Neural cell (in vitro differentiated cells): ENCODE data around the gene ZNF446. TPM values are rescaled to one million over a fixed set of nuclear protein-coding genes. Genes with fewer than 3 reads are reported as not detected.
"Not testable (repeated sequence)": the region's sequence is repeated elsewhere in the genome, so short reads cannot be mapped to it uniquely, and the experiment has no call there.

Experiments used
- H2AFZ ChIP-seq: fragments of 200-600, 300-800 bp; sonication (generic), shearing (Covaris generic); 2 replicates; pipeline ENCODE4 v1.6.0; 2014; ENCODE audit warnings: low read depth, mild to moderate bottlenecking, antibody characterized with exemption, low read length, moderate library complexity
- H3F3A ChIP-seq: fragments of 200-600 bp; shearing (Covaris generic); 2 replicates; pipeline ENCODE4 v1.6.1; 2016; ENCODE audit warnings: mild to moderate bottlenecking, moderate library complexity, mixed read lengths, antibody characterized with exemption, low read length; ENCODE audit not compliant: insufficient read depth, poor library complexity, severe bottlenecking
- H3K27ac ChIP-seq: fragments of 200-600, 300-800 bp; sonication (generic), shearing (Covaris generic); 2 replicates; pipeline ENCODE4 v1.5.1; 2014; ENCODE audit warnings: mild to moderate bottlenecking, low read length, moderate library complexity
- H3K27me3 ChIP-seq: fragments of 300-800, 200-600 bp; sonication (generic), shearing (Covaris generic); 2 replicates; pipeline ENCODE4 v1.6.0; 2014; ENCODE audit warnings: mild to moderate bottlenecking, low read depth, low read length, moderate library complexity; ENCODE audit not compliant: insufficient read depth
- H3K36me3 ChIP-seq: fragments of 300-800, 200-600 bp; sonication (generic), shearing (Covaris generic); 2 replicates; pipeline ENCODE4 v1.5.1; 2014; ENCODE audit warnings: mild to moderate bottlenecking, antibody characterized with exemption, low read length, moderate library complexity; ENCODE audit not compliant: insufficient read depth
- H3K4me2 ChIP-seq: fragments of 300-800, 200-600 bp; sonication (generic), shearing (Covaris generic); 2 replicates; pipeline ENCODE4 v1.6.0; 2014; ENCODE audit warnings: mild to moderate bottlenecking, low read length
- H3K4me3 ChIP-seq: fragments of 300-800, 200-600 bp; sonication (generic), shearing (Covaris generic); 2 replicates; pipeline ENCODE4 v1.5.1; 2014; ENCODE audit warnings: mild to moderate bottlenecking, low read length, moderate library complexity
- H3K79me2 ChIP-seq: fragments of 200-600 bp; shearing (Covaris generic); replicated peaks from 2 replicates; pipeline ENCODE4 v1.6.0; 2014; ENCODE audit warnings: mild to moderate bottlenecking, low read length, moderate library complexity; ENCODE audit not compliant: insufficient read depth
- H3K9ac ChIP-seq: fragments of 300-800, 200-600 bp; sonication (generic), shearing (Covaris generic); 2 replicates; pipeline ENCODE4 v1.6.1; 2016; ENCODE audit warnings: mild to moderate bottlenecking, low read length, mixed read lengths
- H3K9me2 ChIP-seq: fragments of 200-600 bp; shearing (Covaris generic); 2 replicates; pipeline ENCODE4 v1.6.1; 2016; ENCODE audit warnings: mild to moderate bottlenecking, low read length, mixed read lengths; ENCODE audit not compliant: insufficient read depth
- H3K9me3 ChIP-seq: fragments of 200-600, 300-800 bp; sonication (generic), shearing (Covaris generic); 2 replicates; pipeline ENCODE4 v1.6.1; 2016; ENCODE audit warnings: mild to moderate bottlenecking, mixed run types, low read length, moderate library complexity, mixed read lengths
- H4K20me1 ChIP-seq: fragments of 200-600 bp; shearing (Covaris generic); 2 replicates; pipeline ENCODE4 v1.6.1; 2016; ENCODE audit warnings: mild to moderate bottlenecking, mixed run types; ENCODE audit not compliant: insufficient read depth
- CTCF ChIP-seq: fragments of 450-650 bp; IDR thresholded peaks from 2 replicates; pipeline ENCODE4 v1.5.1; 2014; ENCODE audit warnings: antibody characterized with exemption, mild to moderate bottlenecking, moderate library complexity; ENCODE audit not compliant: poor library complexity, severe bottlenecking
- EP300 ChIP-seq: fragments of 450-650 bp; conservative IDR thresholded peaks from 2 replicates; pipeline ENCODE4 v1.6.1; 2014; ENCODE audit warnings: antibody characterized with exemption, mild to moderate bottlenecking, moderate library complexity; ENCODE audit not compliant: poor library complexity, severe bottlenecking
- EZH2 ChIP-seq: fragments of 200-600, 300-800 bp; shearing (Covaris generic), sonication (generic); IDR thresholded peaks from 2 replicates; pipeline ENCODE4 v1.6.1; 2014; ENCODE audit warnings: antibody characterized with exemption, low read length, borderline replicate concordance, mild to moderate bottlenecking; ENCODE audit not compliant: insufficient read depth, poor library complexity, severe bottlenecking
- MXI1 ChIP-seq: fragments of 450-650 bp; conservative IDR thresholded peaks from 2 replicates; pipeline ENCODE4 v1.6.1; 2014; ENCODE audit warnings: antibody characterized with exemption, mild to moderate bottlenecking; ENCODE audit not compliant: poor library complexity, severe bottlenecking
- POLR2AphosphoS5 ChIP-seq: IDR thresholded peaks from 2 replicates; pipeline ENCODE4 v1.6.1; 2012
- RAD21 ChIP-seq: fragments of 450-650 bp; conservative IDR thresholded peaks from 2 replicates; pipeline ENCODE4 v1.6.1; 2014; ENCODE audit warnings: antibody characterized with exemption, mild to moderate bottlenecking, moderate library complexity
- REST ChIP-seq: IDR thresholded peaks from 2 replicates; pipeline ENCODE4 v1.6.1; 2012; ENCODE audit warnings: borderline replicate concordance
- SMC3 ChIP-seq: fragments of 450-650 bp; conservative IDR thresholded peaks from 2 replicates; pipeline ENCODE4 v1.6.1; 2014; ENCODE audit warnings: antibody characterized with exemption, mild to moderate bottlenecking, moderate library complexity; ENCODE audit not compliant: poor library complexity
- TAF1 ChIP-seq: IDR thresholded peaks from 2 replicates; pipeline ENCODE4 v1.6.1; 2012; ENCODE audit warnings: low read depth
- polyA plus RNA-seq: library from polyadenylated mRNA; depleted of rRNA; stranded (reverse); fragments of >200 nt; gene quantifications from 2 replicates; pipeline ENCODE4 v1.2.3, GENCODE V29; 2014

Gene ZNF446
- polyA plus RNA-seq, 1 donor from 2014 or later = 18.2 TPM

GRCh38 chr19:58500242-58500641, 24.1 kb downstream of the ZNF446 start:
- H3F3A ChIP-seq = no peaks in the 10 kb centered on the region
- H4K20me1 ChIP-seq = no peaks in the 10 kb centered on the region
- H3K9ac ChIP-seq = no peak overlapping the region
- no peak overlapping the region for H2AFZ ChIP-seq
- no peaks in the 10 kb centered on the region for H3K36me3 ChIP-seq
- TF ChIP-seq TAF1 (no peak), POLR2AphosphoS5 (no peak), CTCF (no peak), RAD21 (no peak), EZH2 (no peak), SMC3 (no peak), EP300 (no peak), MXI1 (no peak), REST (no peak)
- no peak overlapping the region for H3K27ac ChIP-seq
- no peaks in the 10 kb centered on the region for H3K9me2 ChIP-seq
- no peaks in the 10 kb centered on the region for H3K9me3 ChIP-seq
- H3K4me2 ChIP-seq = no peak overlapping the region
- peak overlapping the region; percentile 68 for H3K4me3 ChIP-seq
- no peaks in the 10 kb centered on the region for H3K27me3 ChIP-seq
- no peaks in the 10 kb centered on the region for H3K79me2 ChIP-seq

GRCh38 chr19:58507602-58508223, 31.6 kb downstream of the ZNF446 start:
- H3K27me3 ChIP-seq, H3K9me2 ChIP-seq, H3K4me2 ChIP-seq, H3F3A ChIP-seq, H4K20me1 ChIP-seq, H3K79me2 ChIP-seq, H3K9ac ChIP-seq, H3K4me3 ChIP-seq, H3K36me3 ChIP-seq, H3K27ac ChIP-seq, H2AFZ ChIP-seq, H3K9me3 ChIP-seq: not testable (repeated sequence)

GRCh38 chr19:58509731-58510083, 33.6 kb downstream of the ZNF446 start:
- no peaks in the 10 kb centered on the region for H3K9me3 ChIP-seq
- H3K4me2 ChIP-seq = no peak overlapping the region
- H3F3A ChIP-seq = no peaks in the 10 kb centered on the region
- H3K27me3 ChIP-seq = no peaks in the 10 kb centered on the region
- no peaks in the 10 kb centered on the region for H3K9me2 ChIP-seq
- TF ChIP-seq RAD21 = no peak
- TF ChIP-seq EP300 = no peak
- no peak for TF ChIP-seq SMC3
- no peak for TF ChIP-seq EZH2
- TF ChIP-seq CTCF = no peak
- no peak for TF ChIP-seq POLR2AphosphoS5
- TF ChIP-seq MXI1 = no peak
- no peak for TF ChIP-seq REST
- TF ChIP-seq TAF1 = no peak
- no peaks in the 10 kb centered on the region for H3K36me3 ChIP-seq
- H4K20me1 ChIP-seq = no peaks in the 10 kb centered on the region
- H3K79me2 ChIP-seq = no peaks in the 10 kb centered on the region
- H2AFZ ChIP-seq = no peak overlapping the region
- H3K9ac ChIP-seq = no peak overlapping the region
- H3K4me3 ChIP-seq = no peak overlapping the region
- H3K27ac ChIP-seq = no peak overlapping the region
